GM18505 (cell line): ENCODE measurements around the gene LCN1.

Experiments
- ATAC-seq: cut with Tn5 transposase; IDR thresholded peaks from one replicate; pipeline ENCODE4 v1.9.1; 2021; ENCODE audit not compliant: unreplicated experiment
- POLR2A ChIP-seq: IDR thresholded peaks from 4 replicates; pipeline ENCODE4 v1.6.1; 2011; ENCODE audit warnings: borderline replicate concordance; ENCODE audit not compliant: insufficient read depth, insufficient read length; ENCODE audit errors: extremely low read depth

LCN1 gene

GRCh38 chr9:135514342-135515082 lies 6.7 kb upstream of the LCN1 start:
- no peak for ATAC-seq
- no peak for TF ChIP-seq POLR2A

DNA sequence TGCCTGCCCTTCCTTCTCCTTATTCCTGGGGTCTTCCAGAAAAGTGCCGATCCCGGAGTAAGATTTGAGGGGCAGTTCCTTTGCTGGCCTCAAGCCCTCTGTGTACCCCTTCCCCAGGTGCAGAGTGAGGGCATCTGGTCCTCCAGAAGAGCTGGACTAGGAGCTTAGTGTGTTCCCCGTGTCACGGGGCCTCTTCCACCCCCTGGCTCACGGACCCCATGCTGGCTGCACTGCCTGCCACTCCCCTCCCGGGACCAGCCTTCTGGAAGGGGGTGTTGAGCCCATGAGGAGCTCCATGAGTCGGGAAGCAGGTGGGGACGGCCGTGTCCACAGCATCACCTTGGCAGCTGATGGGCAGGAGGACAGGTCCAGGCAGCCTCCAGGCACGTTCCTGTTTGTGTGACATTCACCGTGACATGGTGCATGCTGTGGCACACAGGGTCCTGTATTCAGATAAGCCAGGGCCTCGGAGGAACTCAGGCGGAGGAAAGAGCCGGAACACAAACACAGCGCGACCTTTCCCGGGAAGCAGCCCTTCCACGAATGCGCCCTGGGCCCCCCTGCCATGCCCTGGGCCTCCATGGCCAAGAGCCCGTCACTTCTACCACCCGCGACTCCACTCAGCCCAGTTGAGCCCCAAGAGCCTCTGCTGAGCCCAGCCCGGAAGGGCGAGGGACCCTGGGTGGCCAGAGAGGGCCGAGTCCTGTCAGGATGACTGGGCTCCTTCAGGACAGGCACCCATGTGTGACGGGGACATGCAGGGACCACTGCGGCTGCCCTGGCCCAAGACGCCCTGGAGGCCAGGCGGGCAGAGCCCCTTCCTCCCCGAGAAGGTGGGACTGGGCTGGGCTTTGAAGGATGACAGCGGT lies 5.9 kb upstream of the LCN1 start:
- no peak for ATAC-seq
- TF ChIP-seq POLR2A, result no peak

- TF ChIP-seq POLR2A, result no peak
- no peak for ATAC-seq
These were observed 4.9 kb upstream of the LCN1 start for GRCh38 chr9:135516132-135516860.

GRCh38 chr9:135517407-135517822 lies 3.8 kb upstream of the LCN1 start:
- TF ChIP-seq POLR2A, result no peak
- no peak for ATAC-seq

DNA sequence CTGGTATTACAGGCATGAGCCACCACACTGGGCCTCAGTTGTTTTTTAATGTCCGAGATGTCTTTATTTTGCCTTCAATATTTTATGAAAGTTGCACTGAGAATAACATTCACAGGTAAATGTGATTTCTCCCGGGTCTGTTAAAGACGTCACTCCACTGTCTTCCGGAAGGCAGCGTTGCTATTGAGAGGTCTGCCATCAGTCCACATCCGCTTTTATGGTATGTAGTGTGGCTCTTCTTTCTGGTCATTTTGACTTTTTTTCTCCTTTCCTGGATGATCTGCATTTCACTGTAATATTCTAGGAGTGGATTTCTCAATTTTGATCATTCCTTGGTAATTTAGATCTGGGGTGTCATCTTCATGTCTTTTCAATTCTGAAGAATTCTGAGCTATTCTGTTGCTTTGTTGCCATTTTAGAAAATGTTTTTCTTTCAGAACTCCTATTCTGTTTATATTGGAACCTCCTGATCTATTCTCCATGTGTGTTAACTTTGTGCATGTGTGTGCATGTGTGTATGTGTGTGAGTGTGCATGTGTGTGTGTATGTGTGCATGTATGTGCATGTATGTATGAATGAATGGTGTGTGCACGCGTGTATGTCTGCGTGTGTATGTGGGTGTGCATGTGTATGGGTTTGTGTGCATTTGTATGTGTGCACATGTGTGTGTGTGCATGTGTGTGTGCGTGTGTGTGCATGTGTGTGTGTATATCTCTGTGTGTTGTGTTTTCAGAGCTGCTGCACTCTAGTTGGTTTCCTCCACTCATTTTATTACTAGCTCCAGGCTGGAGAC lies 1.9 kb upstream of the LCN1 start:
- no peak for ATAC-seq
- no peak for TF ChIP-seq POLR2A

DNA sequence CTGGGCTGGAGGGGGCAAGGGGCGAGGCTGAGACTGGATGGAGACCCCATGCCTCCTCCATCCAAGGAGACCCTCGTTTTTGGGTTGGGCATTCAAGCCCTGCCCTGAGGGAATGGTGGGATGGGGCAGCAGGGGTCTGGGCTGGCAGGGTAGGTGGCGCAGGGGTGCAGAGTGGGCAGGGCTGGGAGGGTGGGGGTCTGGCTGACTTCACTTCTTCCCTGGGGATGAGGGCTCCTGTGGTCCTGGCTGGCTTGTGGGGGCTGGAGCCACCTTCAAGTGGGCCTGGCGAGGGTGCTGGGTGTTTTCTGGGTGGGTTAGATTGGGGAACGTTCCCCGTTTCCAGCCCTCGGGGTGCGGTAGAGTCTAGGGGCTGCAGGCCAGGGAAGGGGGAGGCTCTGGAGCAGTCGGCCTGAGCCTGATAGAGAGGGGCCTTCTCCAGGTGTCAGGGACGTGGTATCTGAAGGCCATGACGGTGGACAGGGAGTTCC lies 412 bp downstream of the LCN1 start:
- ATAC-seq, result no peak
- TF ChIP-seq POLR2A, result no peak

DNA sequence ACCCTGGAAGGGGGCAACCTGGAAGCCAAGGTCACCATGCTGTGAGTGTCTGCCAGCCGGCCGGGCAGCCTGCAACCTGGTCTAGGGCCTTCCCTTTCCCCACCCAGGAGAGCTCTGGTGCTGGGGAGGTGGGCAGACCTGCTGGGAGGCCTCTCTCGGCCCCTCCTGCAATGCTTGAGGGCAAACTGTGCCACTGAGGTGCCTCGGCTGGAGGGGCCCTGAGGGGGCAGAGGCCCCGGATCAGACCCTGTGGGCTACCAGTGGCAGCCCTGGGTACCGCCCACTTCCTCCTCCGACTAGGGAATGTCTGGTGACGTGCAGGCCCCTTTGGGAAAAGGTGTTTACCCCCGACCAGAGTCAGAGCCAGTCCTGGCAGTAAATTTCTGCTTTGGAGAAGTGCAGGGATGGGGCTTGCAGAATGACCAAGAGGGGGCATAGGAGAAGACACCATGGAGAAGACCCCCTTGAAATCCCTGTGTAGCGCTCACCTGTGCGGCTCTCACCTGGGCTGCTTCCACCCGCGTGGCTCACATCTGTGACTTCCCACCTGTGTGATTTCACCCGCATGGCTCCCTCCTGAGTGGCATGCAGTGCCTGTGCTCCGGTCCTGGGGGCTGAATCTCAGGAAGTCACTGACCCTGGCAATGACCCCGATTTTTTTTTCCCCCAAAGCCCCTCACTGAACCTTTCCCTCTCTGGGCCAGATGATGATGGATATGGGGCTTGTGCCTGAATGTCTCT lies 1.1 kb downstream of the LCN1 start:
- TF ChIP-seq POLR2A, result no peak
- no peak for ATAC-seq

DNA sequence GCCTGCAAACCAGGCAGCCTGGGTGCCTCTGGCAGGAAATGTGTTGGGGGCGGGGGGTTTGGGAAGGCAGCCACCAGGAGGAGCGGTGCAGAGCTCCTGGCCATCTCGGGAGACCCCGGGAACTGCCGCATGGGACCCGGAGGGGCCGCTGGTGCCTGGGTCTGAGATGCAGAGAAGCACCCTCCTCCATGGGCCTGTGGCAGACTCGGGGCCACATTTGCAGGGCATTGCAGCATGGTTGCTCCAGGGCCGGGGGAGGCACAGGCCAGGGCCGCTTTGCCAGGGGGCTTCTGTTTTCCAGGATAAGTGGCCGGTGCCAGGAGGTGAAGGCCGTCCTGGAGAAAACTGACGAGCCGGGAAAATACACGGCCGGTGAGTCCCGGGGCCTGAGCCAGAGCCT lies 1.7 kb downstream of the LCN1 start:
- TF ChIP-seq POLR2A, result no peak
- no peak for ATAC-seq

- ATAC-seq, result no peak
- no peak for TF ChIP-seq POLR2A
These were observed 2.4 kb downstream of the LCN1 start for GRCh38 chr9:135523521-135524129.

GRCh38 chr9:135524130-135524861 lies 3.1 kb downstream of the LCN1 start:
- no peak for ATAC-seq
- TF ChIP-seq POLR2A, result no peak
